Measurements from ENCODE around the gene APC.

DNA sequence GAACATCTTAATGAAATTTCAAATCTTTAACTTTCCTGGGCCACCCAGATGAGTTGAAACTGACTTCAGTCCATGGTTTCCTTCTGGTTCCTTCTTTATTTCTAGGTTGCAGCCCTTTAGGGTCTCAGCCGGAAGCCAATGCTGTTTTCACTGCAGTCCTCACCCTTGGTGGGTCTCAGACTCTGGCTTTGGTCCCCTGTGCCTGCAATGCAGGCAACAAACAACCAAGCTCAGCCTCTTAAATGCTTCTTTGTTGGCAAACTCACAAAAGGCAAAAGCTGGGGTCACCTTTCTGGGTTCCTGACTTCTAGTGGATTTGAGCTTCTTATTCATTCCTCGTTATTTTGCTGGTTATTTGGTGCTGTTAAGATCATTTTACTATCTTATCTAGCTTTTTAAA lies 19.3 kb upstream of the APC start:
- no peak for TF ChIP-seq CTCF (IDR thresholded peaks at IDR 0.05)
- no peak for TF ChIP-seq EZH2 (IDR thresholded peaks at IDR 0.05; ENCODE audit: borderline replicate concordance, insufficient read depth, low read depth, low read length, poor library complexity, severe bottlenecking)

Data from B cell (primary cell).